ENCODE results near the gene PPP1R37. TPM values are rescaled to one million over a fixed set of nuclear protein-coding genes. Genes with fewer than 3 reads are reported as not detected.

Gene PPP1R37
- total RNA-seq, 1 experiment from 2014 or later, result 20.4 TPM

DNA sequence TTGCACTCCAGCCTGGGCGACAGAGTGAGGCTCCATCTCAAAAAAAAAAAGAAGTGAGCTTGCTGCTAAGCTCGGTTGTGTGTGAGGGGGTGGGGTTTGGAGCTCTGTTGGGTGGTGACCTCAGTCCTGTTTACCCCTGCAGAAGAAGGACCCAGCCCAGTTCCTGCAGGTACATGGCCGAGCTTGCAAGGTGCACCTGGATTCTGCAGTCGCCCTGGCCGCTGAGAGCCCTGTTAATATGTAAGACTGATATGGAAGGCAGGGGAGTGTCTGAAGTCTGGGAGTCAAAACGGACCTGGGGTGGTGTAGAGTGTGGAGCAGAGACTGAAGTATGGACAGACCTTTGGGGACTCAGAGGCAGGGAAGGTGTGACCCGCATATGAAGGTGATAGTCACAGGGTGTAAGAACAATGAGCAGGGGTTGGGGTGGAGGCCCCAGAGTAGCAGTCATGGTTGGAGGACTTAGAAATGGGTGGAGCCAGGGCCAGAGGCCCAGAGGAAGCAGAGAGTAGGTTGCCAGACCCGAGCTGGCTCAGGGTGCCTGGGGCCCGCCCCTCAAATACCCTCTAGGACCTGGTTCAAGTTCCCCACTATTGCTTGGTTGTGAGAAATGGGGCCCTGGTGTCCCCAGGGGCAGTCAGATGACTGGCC is 40.9 kb upstream of the PPP1R37 start:
- no TSS peak for BruUV-seq (replicated peaks)

DNA sequence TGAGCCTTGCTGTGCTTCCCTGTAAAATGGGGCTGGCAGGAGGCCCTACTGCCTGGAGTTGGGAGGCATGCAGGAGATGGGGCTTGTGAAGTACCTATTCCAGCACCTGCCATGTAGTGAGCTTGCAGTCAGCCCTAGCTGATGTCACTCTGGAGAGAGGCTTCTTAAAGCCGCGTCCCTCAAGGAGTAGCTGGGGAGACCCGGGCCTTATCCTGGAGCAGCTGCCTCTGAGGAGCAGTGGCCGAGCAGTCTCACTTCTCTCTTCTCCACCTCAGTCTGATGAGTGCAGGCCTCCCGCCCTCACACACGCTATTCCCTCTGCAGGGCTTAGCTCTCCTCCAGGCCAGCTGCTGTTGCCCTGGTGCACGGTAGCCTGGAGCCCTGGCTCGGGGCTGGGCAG is 36.1 kb upstream of the PPP1R37 start:
- intact Hi-C loops (cut with micrococcal nuclease; ENCODE audit: unreplicated experiment), result no loop called here
- TF ChIP-seq TCF7L2 (IDR thresholded peaks at IDR 0.05; ENCODE audit: low read depth, low read length), result no peak
- no peak for TF ChIP-seq SIN3A (IDR thresholded peaks at IDR 0.05; ENCODE audit: borderline replicate concordance, insufficient read depth, low read depth, low read length)
- TF ChIP-seq, protein P1, sequence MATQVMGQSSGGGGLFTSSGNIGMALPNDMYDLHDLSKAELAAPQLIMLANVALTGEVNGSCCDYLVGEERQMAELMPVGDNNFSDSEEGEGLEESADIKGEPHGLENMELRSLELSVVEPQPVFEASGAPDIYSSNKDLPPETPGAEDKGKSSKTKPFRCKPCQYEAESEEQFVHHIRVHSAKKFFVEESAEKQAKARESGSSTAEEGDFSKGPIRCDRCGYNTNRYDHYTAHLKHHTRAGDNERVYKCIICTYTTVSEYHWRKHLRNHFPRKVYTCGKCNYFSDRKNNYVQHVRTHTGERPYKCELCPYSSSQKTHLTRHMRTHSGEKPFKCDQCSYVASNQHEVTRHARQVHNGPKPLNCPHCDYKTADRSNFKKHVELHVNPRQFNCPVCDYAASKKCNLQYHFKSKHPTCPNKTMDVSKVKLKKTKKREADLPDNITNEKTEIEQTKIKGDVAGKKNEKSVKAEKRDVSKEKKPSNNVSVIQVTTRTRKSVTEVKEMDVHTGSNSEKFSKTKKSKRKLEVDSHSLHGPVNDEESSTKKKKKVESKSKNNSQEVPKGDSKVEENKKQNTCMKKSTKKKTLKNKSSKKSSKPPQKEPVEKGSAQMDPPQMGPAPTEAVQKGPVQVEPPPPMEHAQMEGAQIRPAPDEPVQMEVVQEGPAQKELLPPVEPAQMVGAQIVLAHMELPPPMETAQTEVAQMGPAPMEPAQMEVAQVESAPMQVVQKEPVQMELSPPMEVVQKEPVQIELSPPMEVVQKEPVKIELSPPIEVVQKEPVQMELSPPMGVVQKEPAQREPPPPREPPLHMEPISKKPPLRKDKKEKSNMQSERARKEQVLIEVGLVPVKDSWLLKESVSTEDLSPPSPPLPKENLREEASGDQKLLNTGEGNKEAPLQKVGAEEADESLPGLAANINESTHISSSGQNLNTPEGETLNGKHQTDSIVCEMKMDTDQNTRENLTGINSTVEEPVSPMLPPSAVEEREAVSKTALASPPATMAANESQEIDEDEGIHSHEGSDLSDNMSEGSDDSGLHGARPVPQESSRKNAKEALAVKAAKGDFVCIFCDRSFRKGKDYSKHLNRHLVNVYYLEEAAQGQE (IDR thresholded peaks at IDR 0.05; ENCODE audit: insufficient read depth in 1 of 2, low read depth in 2 of 2, low read length in 1 of 2), result no peak
- no peak for TF ChIP-seq POLR2AphosphoS5 (IDR thresholded peaks at IDR 0.05; ENCODE audit: low read depth, low read length)
- TF ChIP-seq, protein P2, sequence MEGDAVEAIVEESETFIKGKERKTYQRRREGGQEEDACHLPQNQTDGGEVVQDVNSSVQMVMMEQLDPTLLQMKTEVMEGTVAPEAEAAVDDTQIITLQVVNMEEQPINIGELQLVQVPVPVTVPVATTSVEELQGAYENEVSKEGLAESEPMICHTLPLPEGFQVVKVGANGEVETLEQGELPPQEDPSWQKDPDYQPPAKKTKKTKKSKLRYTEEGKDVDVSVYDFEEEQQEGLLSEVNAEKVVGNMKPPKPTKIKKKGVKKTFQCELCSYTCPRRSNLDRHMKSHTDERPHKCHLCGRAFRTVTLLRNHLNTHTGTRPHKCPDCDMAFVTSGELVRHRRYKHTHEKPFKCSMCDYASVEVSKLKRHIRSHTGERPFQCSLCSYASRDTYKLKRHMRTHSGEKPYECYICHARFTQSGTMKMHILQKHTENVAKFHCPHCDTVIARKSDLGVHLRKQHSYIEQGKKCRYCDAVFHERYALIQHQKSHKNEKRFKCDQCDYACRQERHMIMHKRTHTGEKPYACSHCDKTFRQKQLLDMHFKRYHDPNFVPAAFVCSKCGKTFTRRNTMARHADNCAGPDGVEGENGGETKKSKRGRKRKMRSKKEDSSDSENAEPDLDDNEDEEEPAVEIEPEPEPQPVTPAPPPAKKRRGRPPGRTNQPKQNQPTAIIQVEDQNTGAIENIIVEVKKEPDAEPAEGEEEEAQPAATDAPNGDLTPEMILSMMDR (IDR thresholded peaks at IDR 0.05), result no peak
- Histone ChIP-seq H3K27ac (ENCODE audit: low read length) (no peak overlapping the region), H3K9me3 (ENCODE audit: control insufficient read depth, insufficient read depth, low read depth, low read length) (no peaks in the 10 kb centered on the region), H3K27me3 (ENCODE audit: control insufficient read depth, insufficient read depth, low read length) (no peaks in the 10 kb centered on the region), H3K4me3 (ENCODE audit: low read depth in 2 of 2, low read length in 2 of 2) (no peak overlapping the region), H3K36me3 (ENCODE audit: control insufficient read depth, insufficient read depth, low read length) (peaks cover 5% of the 10 kb centered on the region), H3K4me1 (ENCODE audit: control insufficient read depth, insufficient read depth, low read length) (no peaks in the 10 kb centered on the region)
- ATAC-seq (peak; percentile 43; the same call in 1 of the 2 replicates), DNase-seq (ENCODE audit: low read depth, low spot score) (no peak)
- BruUV-seq (replicated peaks), result no TSS peak
- CTCF ChIA-PET, result no interaction called here
- in situ Hi-C loops (cut with HindIII; ENCODE audit: low pct_unique_long_range_greater_than_20kb, low sequenced_read_pairs), result no loop called here
- POLR2A ChIA-PET, result no interaction called here

More for the DNA sequence above, 40.9 kb upstream of the PPP1R37 start:
- no peak overlapping the region for H3K4me3 ChIP-seq (ENCODE audit: low read depth in 2 of 2, low read length in 2 of 2)
- ATAC-seq (no peak), DNase-seq (ENCODE audit: low read depth, low spot score) (no peak)
- peaks cover 5% of the 10 kb centered on the region for H3K36me3 ChIP-seq (ENCODE audit: control insufficient read depth, insufficient read depth, low read length)
- no peak overlapping the region for H3K27ac ChIP-seq (ENCODE audit: low read length)
- ChIA-PET POLR2A (interaction anchor here (0.6 kb wide), 1 partner anchor 8 kb away, joined by 5 read pairs; no protein-coding TSS in a partner anchor), CTCF (interaction anchor here (0.5 kb wide), 1 partner anchor 147 kb away, joined by 5 read pairs; no protein-coding TSS in a partner anchor)
- in situ Hi-C loops (cut with HindIII; ENCODE audit: low pct_unique_long_range_greater_than_20kb, low sequenced_read_pairs) (no loop called here), intact Hi-C loops (cut with micrococcal nuclease; ENCODE audit: unreplicated experiment) (no loop called here)
- no peaks in the 10 kb centered on the region for H3K4me1 ChIP-seq (ENCODE audit: control insufficient read depth, insufficient read depth, low read length)
- H3K27me3 ChIP-seq (ENCODE audit: control insufficient read depth, insufficient read depth, low read length), result no peaks in the 10 kb centered on the region
- TF ChIP-seq POLR2AphosphoS5 (IDR thresholded peaks at IDR 0.05; ENCODE audit: low read depth, low read length) (no peak), SIN3A (IDR thresholded peaks at IDR 0.05; ENCODE audit: borderline replicate concordance, insufficient read depth, low read depth, low read length) (no peak), TCF7L2 (IDR thresholded peaks at IDR 0.05; ENCODE audit: low read depth, low read length) (no peak)
- TF ChIP-seq, protein P2 (IDR thresholded peaks at IDR 0.05), result no peak
- TF ChIP-seq, protein P1 (IDR thresholded peaks at IDR 0.05; ENCODE audit: insufficient read depth in 1 of 2, low read depth in 2 of 2, low read length in 1 of 2), result no peak
- H3K9me3 ChIP-seq (ENCODE audit: control insufficient read depth, insufficient read depth, low read depth, low read length), result no peaks in the 10 kb centered on the region
